WI38 (cell line): ENCODE data around the gene EPHA1.
A peak's percentile ranks its signal among the peaks of the same experiment; 100 is the strongest.

Experiments
- H3K4me3 ChIP-seq: 2 replicates; pipeline ENCODE4 v1.5.1; 2011; ENCODE audit warnings: low read depth, mild to moderate bottlenecking, control low read depth, low read length
- TF ChIP-seq, protein P1 (sequence below): IDR thresholded peaks from 2 replicates; pipeline ENCODE4 v1.5.1; 2012; ENCODE audit warnings: low read depth, mild to moderate bottlenecking, control low read depth, low read length

EPHA1 gene

DNA sequence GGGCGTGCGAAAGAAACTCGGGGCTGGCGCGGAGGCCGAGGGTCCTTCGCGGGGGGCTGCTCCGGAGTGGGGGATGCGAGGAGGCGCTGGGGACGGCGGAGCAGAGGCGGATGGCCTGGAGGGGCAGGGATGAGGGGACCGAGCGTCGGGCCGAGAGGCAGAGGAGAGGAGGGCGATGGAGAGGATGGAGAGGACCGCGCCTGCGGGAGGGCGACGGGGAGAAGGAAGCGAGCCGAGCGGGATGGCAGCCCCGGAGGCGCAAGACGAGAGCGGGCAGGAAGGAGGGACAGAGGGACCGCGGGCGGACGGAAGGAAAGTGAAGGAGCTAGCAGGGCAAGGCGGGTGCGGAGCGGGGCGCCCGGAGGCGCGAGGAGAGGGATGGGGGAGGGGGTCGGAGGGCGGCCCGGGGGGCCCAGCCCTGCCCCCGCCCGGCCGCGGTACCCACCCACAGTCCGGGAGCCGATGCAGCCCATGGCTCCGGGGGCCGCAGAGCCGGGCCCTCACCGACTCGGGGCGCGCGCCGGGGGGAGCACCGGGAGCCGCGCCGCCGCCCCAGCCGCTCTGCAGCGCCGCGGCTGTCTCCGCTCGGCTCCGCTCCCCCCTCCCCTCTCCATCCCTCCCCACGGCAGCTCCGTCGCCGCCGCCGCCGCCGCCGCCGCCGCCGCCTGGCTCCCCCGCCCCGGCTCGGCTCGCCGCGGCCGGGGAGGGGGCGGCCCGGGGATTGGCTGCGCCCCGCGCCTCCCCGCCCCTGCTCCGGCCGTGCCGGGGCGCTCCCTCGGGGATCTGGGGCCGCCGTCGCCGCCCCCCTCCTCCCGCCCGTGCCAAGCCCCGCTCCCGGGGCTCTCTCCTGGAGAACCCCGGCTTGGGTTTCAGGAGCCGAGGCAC lies 46.3 kb downstream of the EPHA1 start, which contains the start of gene FAM131B:
Gene FAM131B (minus strand): TSS at position 583 of the 885 bp plus-strand sequence. CDS start 110 bp downstream, at position 473.
- TF ChIP-seq, protein P1, sequence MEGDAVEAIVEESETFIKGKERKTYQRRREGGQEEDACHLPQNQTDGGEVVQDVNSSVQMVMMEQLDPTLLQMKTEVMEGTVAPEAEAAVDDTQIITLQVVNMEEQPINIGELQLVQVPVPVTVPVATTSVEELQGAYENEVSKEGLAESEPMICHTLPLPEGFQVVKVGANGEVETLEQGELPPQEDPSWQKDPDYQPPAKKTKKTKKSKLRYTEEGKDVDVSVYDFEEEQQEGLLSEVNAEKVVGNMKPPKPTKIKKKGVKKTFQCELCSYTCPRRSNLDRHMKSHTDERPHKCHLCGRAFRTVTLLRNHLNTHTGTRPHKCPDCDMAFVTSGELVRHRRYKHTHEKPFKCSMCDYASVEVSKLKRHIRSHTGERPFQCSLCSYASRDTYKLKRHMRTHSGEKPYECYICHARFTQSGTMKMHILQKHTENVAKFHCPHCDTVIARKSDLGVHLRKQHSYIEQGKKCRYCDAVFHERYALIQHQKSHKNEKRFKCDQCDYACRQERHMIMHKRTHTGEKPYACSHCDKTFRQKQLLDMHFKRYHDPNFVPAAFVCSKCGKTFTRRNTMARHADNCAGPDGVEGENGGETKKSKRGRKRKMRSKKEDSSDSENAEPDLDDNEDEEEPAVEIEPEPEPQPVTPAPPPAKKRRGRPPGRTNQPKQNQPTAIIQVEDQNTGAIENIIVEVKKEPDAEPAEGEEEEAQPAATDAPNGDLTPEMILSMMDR, result no peak
- H3K4me3 ChIP-seq, result peak within 1 kb of the TSS; percentile 58

GRCh38 chr7:143361552-143362130 lies 47.0 kb downstream of the EPHA1 start:
- TF ChIP-seq, protein P1, result no peak
- H3K4me3 ChIP-seq, result peak overlapping the region; percentile 58

DNA sequence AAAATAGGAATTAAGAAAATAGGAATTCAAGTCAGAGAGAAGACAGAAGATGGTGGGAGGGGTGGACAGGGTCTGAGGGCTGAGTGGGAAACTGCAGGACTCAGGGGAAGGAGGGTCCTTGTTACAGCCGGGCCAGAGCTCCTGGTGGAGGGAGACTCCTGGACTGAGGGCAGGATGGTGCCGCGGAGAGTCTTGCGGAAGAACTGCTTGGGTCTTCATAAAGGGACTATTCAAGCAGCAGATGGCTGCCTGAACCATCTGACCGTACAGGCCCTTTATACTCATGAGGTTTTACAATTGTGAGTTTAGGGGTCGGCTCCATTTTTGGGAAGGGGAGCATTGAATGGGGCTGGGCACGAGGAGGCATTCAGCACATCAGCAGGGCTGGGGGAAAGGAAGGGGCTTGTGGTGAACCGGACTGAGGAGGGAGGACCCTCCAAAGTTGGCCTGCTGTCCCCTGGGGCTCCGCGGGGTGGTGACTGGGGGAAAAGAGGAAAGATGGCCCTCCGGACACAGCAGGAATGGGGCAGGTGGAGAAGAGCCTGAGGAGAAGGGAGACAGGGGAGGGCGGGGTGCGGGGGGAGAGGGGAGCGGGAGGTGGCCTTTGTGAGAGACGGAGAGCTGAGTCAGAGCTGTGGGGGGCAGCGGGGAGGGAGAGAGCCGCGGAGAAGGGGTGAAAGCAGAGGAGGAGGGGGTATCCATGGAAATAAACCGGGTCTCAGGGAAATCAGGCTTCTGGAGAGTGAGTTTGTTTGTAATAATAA lies 47.7 kb downstream of the EPHA1 start:
- TF ChIP-seq, protein P1, result no peak
- H3K4me3 ChIP-seq, result no peak overlapping the region

- TF ChIP-seq, protein P1, result no peak
- H3K4me3 ChIP-seq, result no peak overlapping the region
Observed at GRCh38 chr7:143359771-143360353, 48.8 kb downstream of the EPHA1 start.

GRCh38 chr7:143358626-143359025 lies 50.0 kb downstream of the EPHA1 start:
- TF ChIP-seq, protein P1, result no peak
- no peak overlapping the region for H3K4me3 ChIP-seq

- no peak overlapping the region for H3K4me3 ChIP-seq
- TF ChIP-seq, protein P1, result no peak
Observed at GRCh38 chr7:143356414-143357050, 52.1 kb downstream of the EPHA1 start.
